Keratinocyte (primary cell): Measurements from ENCODE around the gene CLDN11. TPM values are rescaled to one million over a fixed set of nuclear protein-coding genes. Genes with fewer than 3 reads are reported as not detected.

Experiments used
- DNase-seq: peaks from one replicate; pipeline ENCODE4 v3.0.0-alpha.2; 2011; ENCODE audit warnings: low read depth, missing footprints, low spot score
- FAIRE-seq: peaks from 2 replicates; lab custom pipeline; 2011; peaks lifted over from hg19 to GRCh38; lab: Jason Lieb, UNC
- H2AFZ ChIP-seq: 2 replicates; pipeline ENCODE4 v1.6.0; 2012; ENCODE audit warnings: low read length, control low read depth, inconsistent platforms; ENCODE audit not compliant: control insufficient read depth
- H3K27ac ChIP-seq: 2 replicates; pipeline ENCODE4 v1.5.1; 2011; ENCODE audit warnings: low read length; ENCODE audit not compliant: control insufficient read depth, insufficient read depth
- H3K27me3 ChIP-seq: 3 replicates; pipeline ENCODE4 v1.6.0; 2011; ENCODE audit warnings: low read length; ENCODE audit not compliant: control insufficient read depth, insufficient read depth; ENCODE audit errors: extremely low read depth
- H3K36me3 ChIP-seq, 2 experiments: 2 replicates in 1 of 2; 3 replicates in 1 of 2; pipeline ENCODE4 v1.5.1; 2011; ENCODE audit warnings: low read length in 2 of 2, mild to moderate bottlenecking in 1 of 2; ENCODE audit not compliant: control insufficient read depth in 2 of 2, insufficient read depth in 2 of 2; ENCODE audit errors: extremely low read depth in 1 of 2
- H3K4me1 ChIP-seq: 3 replicates; pipeline ENCODE4 v1.5.1; 2011; ENCODE audit warnings: low read length; ENCODE audit not compliant: control insufficient read depth, insufficient read depth; ENCODE audit errors: extremely low read depth
- H3K4me2 ChIP-seq: 3 replicates; pipeline ENCODE4 v1.6.0; 2011; ENCODE audit warnings: low read depth, low read length; ENCODE audit not compliant: control insufficient read depth, insufficient read depth; ENCODE audit errors: extremely low read depth
- H3K4me3 ChIP-seq, 3 experiments: fragments of 200-600 bp in 1 of 3; sonication (generic) in 1 of 3; 2 replicates in 2 of 3; 3 replicates in 1 of 3; pipeline ENCODE4 v1.5.1; 2011 to 2016; ENCODE audit warnings: low read length in 3 of 3, mild to moderate bottlenecking in 3 of 3, control low read depth in 2 of 3, inconsistent platforms in 1 of 3, low read depth in 1 of 3, mixed read lengths in 1 of 3, mixed run types in 1 of 3, moderate library complexity in 1 of 3; ENCODE audit not compliant: control insufficient read depth in 2 of 3, insufficient read depth in 2 of 3; ENCODE audit errors: extremely low read depth in 1 of 3
- H3K79me2 ChIP-seq: 2 replicates; pipeline ENCODE4 v1.6.0; 2012; ENCODE audit warnings: low read length; ENCODE audit not compliant: control insufficient read depth, insufficient read depth
- H3K9ac ChIP-seq: 3 replicates; pipeline ENCODE4 v1.6.0; 2011; ENCODE audit warnings: low read length; ENCODE audit not compliant: control insufficient read depth, insufficient read depth; ENCODE audit errors: extremely low read depth
- H3K9me1 ChIP-seq: 3 replicates; pipeline ENCODE4 v1.6.0; 2011; ENCODE audit warnings: low read length; ENCODE audit not compliant: control insufficient read depth, insufficient read depth; ENCODE audit errors: extremely low read depth
- H3K9me3 ChIP-seq: 2 replicates; pipeline ENCODE4 v1.5.1; 2012; ENCODE audit warnings: low read depth, low read length; ENCODE audit not compliant: control insufficient read depth
- H4K20me1 ChIP-seq: 3 replicates; pipeline ENCODE4 v1.6.0; 2011; ENCODE audit warnings: low read length; ENCODE audit not compliant: control insufficient read depth, insufficient read depth; ENCODE audit errors: extremely low read depth
- EZH2 ChIP-seq: IDR thresholded peaks from one replicate; pipeline ENCODE4 v1.6.1; 2012; ENCODE audit warnings: inconsistent platforms, mild to moderate bottlenecking, low read length, moderate library complexity
- dilution Hi-C: fragments of 300-500 bp; cut with MboI; formaldehyde crosslinking; loops from one replicate; pipeline ENCODE4 v1.7.0; 2020; ENCODE audit warnings: low sequenced_read_pairs; ENCODE audit not compliant: extremely low pct_ligation_motif_present
- polyA plus RNA-seq, 5 experiments: library from polyadenylated mRNA; depleted of rRNA in 3 of 5; stranded (reverse) in 3 of 5; stranded (forward) in 1 of 5; unstranded in 1 of 5; fragments of >200 nt; gene quantifications; 1 replicate in 1 of 5; 2 replicates in 3 of 5; 3 replicates in 1 of 5; pipeline versions ENCODE4 v1.2.1 to v1.2.3, GENCODE V29; 2011 to 2012; ENCODE audit warnings: missing spikeins in 2 of 5, low read depth in 1 of 5, low replicate concordance in 1 of 5
- TF ChIP-seq, protein P1 (sequence below), 3 experiments: IDR thresholded peaks in 1 of 3; conservative IDR thresholded peaks in 1 of 3; optimal IDR thresholded peaks in 1 of 3; 2 replicates in 2 of 3; 3 replicates in 1 of 3; pipeline versions ENCODE3 to v1.5.1; 2011; ENCODE audit warnings: low read length in 3 of 3, mild to moderate bottlenecking in 3 of 3, moderate library complexity in 2 of 3, control low read depth in 1 of 3, inconsistent platforms in 1 of 3; ENCODE audit not compliant: insufficient read depth in 2 of 3; ENCODE audit errors: extremely low read depth in 1 of 3

Gene CLDN11
- polyA plus RNA-seq, 1 donor (not counting 4 experiments of a cell fraction or from before 2014, with no cell fraction given) = 0.12 TPM

DNA sequence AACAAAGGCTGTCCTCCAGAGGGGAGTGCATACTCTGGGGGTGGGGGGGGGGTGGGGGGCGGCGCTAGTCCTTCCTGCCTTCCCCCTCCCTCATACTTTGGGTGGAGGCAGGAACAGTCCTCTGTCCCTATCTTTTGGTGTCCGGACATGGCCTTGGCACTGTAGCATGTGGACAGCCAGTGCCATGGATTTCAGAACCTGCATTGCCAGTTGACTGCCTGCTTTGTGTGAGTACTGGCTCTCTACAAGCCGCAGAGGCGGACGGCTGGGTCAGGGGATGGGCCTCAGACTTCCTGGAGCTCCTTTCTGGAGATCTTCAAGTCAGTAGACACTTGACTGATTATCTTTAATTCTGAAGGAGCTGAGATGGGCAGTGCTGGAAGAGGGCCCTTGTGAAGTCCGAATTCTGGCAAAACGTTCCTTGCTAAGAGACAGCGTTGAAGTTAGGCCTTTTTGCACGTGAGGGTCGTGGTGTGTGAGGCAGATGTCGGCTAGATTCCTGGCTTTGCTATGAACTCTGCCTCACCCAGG, 2.5 kb downstream of the CLDN11 start:
- dilution Hi-C loops = loop anchor here (10.0 kb wide), 1 partner anchor 434 kb away; no protein-coding TSS in a partner anchor
- peaks cover 24% of the 10 kb centered on the region for H3K27me3 ChIP-seq
- H3K9me3 ChIP-seq = no peaks in the 10 kb centered on the region
- no peaks in the 10 kb centered on the region for H3K9me1 ChIP-seq
- no peak overlapping the region for H2AFZ ChIP-seq
- no peak overlapping the region for H3K4me2 ChIP-seq
- no peak overlapping the region for H3K4me3 ChIP-seq
- no peak overlapping the region for H3K27ac ChIP-seq
- H3K36me3 ChIP-seq = no peaks in the 10 kb centered on the region
- peaks cover 2% of the 10 kb centered on the region for H3K4me1 ChIP-seq
- H3K79me2 ChIP-seq = no peaks in the 10 kb centered on the region
- TF ChIP-seq EZH2 = no peak
- TF ChIP-seq, protein P1, sequence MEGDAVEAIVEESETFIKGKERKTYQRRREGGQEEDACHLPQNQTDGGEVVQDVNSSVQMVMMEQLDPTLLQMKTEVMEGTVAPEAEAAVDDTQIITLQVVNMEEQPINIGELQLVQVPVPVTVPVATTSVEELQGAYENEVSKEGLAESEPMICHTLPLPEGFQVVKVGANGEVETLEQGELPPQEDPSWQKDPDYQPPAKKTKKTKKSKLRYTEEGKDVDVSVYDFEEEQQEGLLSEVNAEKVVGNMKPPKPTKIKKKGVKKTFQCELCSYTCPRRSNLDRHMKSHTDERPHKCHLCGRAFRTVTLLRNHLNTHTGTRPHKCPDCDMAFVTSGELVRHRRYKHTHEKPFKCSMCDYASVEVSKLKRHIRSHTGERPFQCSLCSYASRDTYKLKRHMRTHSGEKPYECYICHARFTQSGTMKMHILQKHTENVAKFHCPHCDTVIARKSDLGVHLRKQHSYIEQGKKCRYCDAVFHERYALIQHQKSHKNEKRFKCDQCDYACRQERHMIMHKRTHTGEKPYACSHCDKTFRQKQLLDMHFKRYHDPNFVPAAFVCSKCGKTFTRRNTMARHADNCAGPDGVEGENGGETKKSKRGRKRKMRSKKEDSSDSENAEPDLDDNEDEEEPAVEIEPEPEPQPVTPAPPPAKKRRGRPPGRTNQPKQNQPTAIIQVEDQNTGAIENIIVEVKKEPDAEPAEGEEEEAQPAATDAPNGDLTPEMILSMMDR (optimal IDR thresholded peaks at IDR 0.05 in 1 of 3, IDR thresholded peaks at IDR 0.05 in 1 of 3, conservative IDR thresholded peaks at IDR 0.05 in 1 of 3; ENCODE audit: extremely low read depth in 1 of 3, insufficient read depth in 2 of 3, low read length in 3 of 3) = no peak
- H3K9ac ChIP-seq = no peak overlapping the region
- no peak for DNase-seq
- H4K20me1 ChIP-seq = no peaks in the 10 kb centered on the region
- FAIRE-seq = no peak

DNA sequence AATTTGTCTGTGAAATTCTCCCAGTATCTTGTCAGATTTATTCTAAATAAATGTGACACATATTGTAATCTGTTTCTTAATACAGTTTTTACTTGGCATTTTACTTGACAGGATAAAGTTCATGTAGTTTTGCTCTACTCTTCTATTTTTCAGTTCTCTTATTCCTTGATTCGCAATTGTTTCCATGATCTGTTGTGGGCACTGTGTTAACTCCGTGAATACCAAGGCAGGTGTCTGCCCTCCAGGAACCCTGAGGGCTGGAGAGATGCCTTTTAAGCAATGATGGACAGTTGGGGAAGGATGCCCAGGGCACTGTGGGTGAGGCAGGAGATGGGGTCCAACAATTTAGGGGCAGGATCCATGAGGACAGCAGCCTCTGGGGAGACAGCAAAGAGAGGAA, 3.1 kb downstream of the CLDN11 start:
- TF ChIP-seq, protein P1 (optimal IDR thresholded peaks at IDR 0.05 in 1 of 3, IDR thresholded peaks at IDR 0.05 in 1 of 3, conservative IDR thresholded peaks at IDR 0.05 in 1 of 3; ENCODE audit: extremely low read depth in 1 of 3, insufficient read depth in 2 of 3, low read length in 3 of 3) = no peak
- TF ChIP-seq EZH2 = no peak
- Histone ChIP-seq H3K27ac (no peak overlapping the region), H3K36me3 (no peaks in the 10 kb centered on the region), H3K27me3 (peaks cover 24% of the 10 kb centered on the region), H2AFZ (no peak overlapping the region), H3K9ac (no peak overlapping the region), H4K20me1 (no peaks in the 10 kb centered on the region), H3K4me1 (peaks cover 2% of the 10 kb centered on the region), H3K79me2 (no peaks in the 10 kb centered on the region), H3K9me1 (no peaks in the 10 kb centered on the region), H3K4me2 (no peak overlapping the region), H3K9me3 (no peaks in the 10 kb centered on the region), H3K4me3 (no peak overlapping the region)
- FAIRE-seq (no peak), DNase-seq (no peak)
- dilution Hi-C loops = loop anchor here (10.0 kb wide), 1 partner anchor 433 kb away; no protein-coding TSS in a partner anchor
